DOHH2 (cell line): ENCODE results near the gene FNBP1L.

Experiments
- H3F3A ChIP-seq: fragments of 200-600 bp; sonication (generic), shearing (Covaris generic); 2 replicates; pipeline ENCODE4 v1.6.0; 2016; ENCODE audit warnings: antibody characterized with exemption, mild to moderate bottlenecking; ENCODE audit not compliant: control insufficient read depth, insufficient read depth
- H3K27ac ChIP-seq: fragments of 200-600 bp; sonication (generic); 2 replicates; pipeline ENCODE4 v1.5.1; 2014; ENCODE audit warnings: low read depth, mild to moderate bottlenecking, low read length, moderate library complexity
- H3K27me3 ChIP-seq: fragments of 200-600 bp; sonication (generic); 2 replicates; pipeline ENCODE4 v1.6.1; 2014; ENCODE audit warnings: mild to moderate bottlenecking, low read length, mixed read lengths; ENCODE audit not compliant: control insufficient read depth
- H3K36me3 ChIP-seq: fragments of 200-600 bp; sonication (generic); 2 replicates; pipeline ENCODE4 v1.6.1; 2014; ENCODE audit warnings: mild to moderate bottlenecking, low read length, moderate library complexity, mixed read lengths; ENCODE audit not compliant: control insufficient read depth
- H3K4me1 ChIP-seq: fragments of 200-600 bp; sonication (generic); 2 replicates; pipeline ENCODE4 v1.6.1; 2014; ENCODE audit warnings: mild to moderate bottlenecking, low read length, mixed read lengths; ENCODE audit not compliant: control insufficient read depth
- H3K4me2 ChIP-seq: fragments of 200-600 bp; sonication (generic); 2 replicates; pipeline ENCODE4 v1.6.0; 2014; ENCODE audit warnings: mild to moderate bottlenecking, low read length, moderate library complexity
- H3K4me3 ChIP-seq: fragments of 200-600 bp; sonication (generic); 2 replicates; pipeline ENCODE4 v1.5.1; 2014; ENCODE audit warnings: mild to moderate bottlenecking, low read length, mixed read lengths
- H3K79me2 ChIP-seq: fragments of 200-600 bp; sonication (generic); 2 replicates; pipeline ENCODE4 v1.6.1; 2014; ENCODE audit warnings: mild to moderate bottlenecking, low read length, mixed read lengths; ENCODE audit not compliant: control insufficient read depth
- H3K9me2 ChIP-seq: fragments of 200-600 bp; sonication (generic); replicated peaks from 2 replicates; pipeline ENCODE4 v1.6.1; 2014; ENCODE audit warnings: mild to moderate bottlenecking, low read length, mixed read lengths; ENCODE audit not compliant: control insufficient read depth
- H3K9me3 ChIP-seq: fragments of 200-600 bp; sonication (generic); 2 replicates; pipeline ENCODE4 v1.6.1; 2014; ENCODE audit warnings: antibody characterized with exemption, low read length, mixed read lengths; ENCODE audit not compliant: control insufficient read depth, insufficient read depth
- H4K20me1 ChIP-seq: fragments of 200-600 bp; sonication (generic); 2 replicates; pipeline ENCODE4 v1.6.0; 2014; ENCODE audit warnings: low read depth, mild to moderate bottlenecking, antibody characterized with exemption, low read length, moderate library complexity; ENCODE audit not compliant: control insufficient read depth, insufficient read depth
- EZH2phosphoT487 ChIP-seq: fragments of 200-600 bp; sonication (generic); IDR thresholded peaks from 2 replicates; pipeline ENCODE4 v1.6.1; 2017; ENCODE audit warnings: borderline replicate concordance, mild to moderate bottlenecking, antibody characterized with exemption, low read length, moderate library complexity, mixed read lengths
- TF ChIP-seq, protein P1 (sequence below): fragments of 200-600 bp; sonication (generic); IDR thresholded peaks from one replicate; pipeline ENCODE4 v1.5.1; 2014; ENCODE audit warnings: antibody characterized with exemption, mild to moderate bottlenecking, low read depth, low read length; ENCODE audit not compliant: poor library complexity, severe bottlenecking

FNBP1L gene

DNA sequence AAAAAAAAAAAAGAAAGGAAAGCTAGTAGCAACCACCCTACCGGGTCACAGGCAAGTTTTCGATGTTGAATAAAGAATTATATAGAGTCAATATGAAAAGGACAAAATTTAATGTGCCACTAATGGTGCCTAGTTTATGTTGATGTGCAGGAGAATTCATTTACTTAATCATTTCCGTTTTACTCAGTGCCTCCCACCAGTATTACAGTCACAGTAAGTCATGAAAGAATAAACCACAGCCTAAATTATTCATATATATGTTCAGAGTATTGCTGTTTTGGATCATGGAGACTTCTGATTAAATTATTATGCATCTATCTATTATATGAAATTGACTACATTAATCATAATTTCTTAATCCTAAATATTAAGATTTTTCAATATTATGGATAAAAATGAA is 35.3 kb downstream of the FNBP1L start:
- no peaks in the 10 kb centered on the region for H3K27me3 ChIP-seq
- H3K9me3 ChIP-seq: no peaks in the 10 kb centered on the region
- H3K36me3 ChIP-seq: no peaks in the 10 kb centered on the region
- no peak for TF ChIP-seq EZH2phosphoT487
- TF ChIP-seq, protein P1, sequence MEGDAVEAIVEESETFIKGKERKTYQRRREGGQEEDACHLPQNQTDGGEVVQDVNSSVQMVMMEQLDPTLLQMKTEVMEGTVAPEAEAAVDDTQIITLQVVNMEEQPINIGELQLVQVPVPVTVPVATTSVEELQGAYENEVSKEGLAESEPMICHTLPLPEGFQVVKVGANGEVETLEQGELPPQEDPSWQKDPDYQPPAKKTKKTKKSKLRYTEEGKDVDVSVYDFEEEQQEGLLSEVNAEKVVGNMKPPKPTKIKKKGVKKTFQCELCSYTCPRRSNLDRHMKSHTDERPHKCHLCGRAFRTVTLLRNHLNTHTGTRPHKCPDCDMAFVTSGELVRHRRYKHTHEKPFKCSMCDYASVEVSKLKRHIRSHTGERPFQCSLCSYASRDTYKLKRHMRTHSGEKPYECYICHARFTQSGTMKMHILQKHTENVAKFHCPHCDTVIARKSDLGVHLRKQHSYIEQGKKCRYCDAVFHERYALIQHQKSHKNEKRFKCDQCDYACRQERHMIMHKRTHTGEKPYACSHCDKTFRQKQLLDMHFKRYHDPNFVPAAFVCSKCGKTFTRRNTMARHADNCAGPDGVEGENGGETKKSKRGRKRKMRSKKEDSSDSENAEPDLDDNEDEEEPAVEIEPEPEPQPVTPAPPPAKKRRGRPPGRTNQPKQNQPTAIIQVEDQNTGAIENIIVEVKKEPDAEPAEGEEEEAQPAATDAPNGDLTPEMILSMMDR: no peak
- no peak overlapping the region for H3K4me2 ChIP-seq
- H4K20me1 ChIP-seq: no peaks in the 10 kb centered on the region
- no peak overlapping the region for H3K27ac ChIP-seq
- H3K4me3 ChIP-seq: no peak overlapping the region
- H3K79me2 ChIP-seq: no peaks in the 10 kb centered on the region
- no peaks in the 10 kb centered on the region for H3K9me2 ChIP-seq
- H3F3A ChIP-seq: no peaks in the 10 kb centered on the region
- H3K4me1 ChIP-seq: no peaks in the 10 kb centered on the region

DNA sequence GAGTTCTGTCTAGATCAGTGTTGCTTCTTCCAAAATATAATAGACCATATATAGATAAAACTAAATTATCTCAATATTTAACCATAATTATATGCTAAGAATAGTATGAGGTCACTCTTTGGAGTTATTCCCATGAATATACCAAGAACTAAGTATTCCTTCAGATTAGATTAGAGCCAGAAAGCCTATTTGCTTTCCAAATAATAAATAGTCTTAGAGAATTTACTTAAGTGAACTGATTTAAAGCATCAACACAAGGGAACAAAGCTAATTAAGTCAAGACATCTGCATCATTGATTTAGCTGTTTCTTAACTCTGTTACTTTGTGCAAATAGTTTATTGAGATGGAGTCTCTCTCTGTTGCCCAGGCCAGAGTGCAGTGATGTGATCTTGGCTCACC is 35.7 kb downstream of the FNBP1L start:
- Histone ChIP-seq H3K27ac (no peak overlapping the region), H3K4me2 (no peak overlapping the region), H3K36me3 (no peaks in the 10 kb centered on the region), H3K27me3 (no peaks in the 10 kb centered on the region), H3K4me3 (no peak overlapping the region), H4K20me1 (no peaks in the 10 kb centered on the region), H3K9me3 (no peaks in the 10 kb centered on the region), H3K4me1 (no peaks in the 10 kb centered on the region), H3K9me2 (no peaks in the 10 kb centered on the region), H3K79me2 (no peaks in the 10 kb centered on the region), H3F3A (no peaks in the 10 kb centered on the region)
- TF ChIP-seq, protein P1: no peak
- no peak for TF ChIP-seq EZH2phosphoT487

GRCh38 chr1:93488207-93488606 is 40.3 kb downstream of the FNBP1L start:
- Histone ChIP-seq H3K27ac (no peak overlapping the region), H3K9me2 (no peaks in the 10 kb centered on the region), H3K36me3 (no peaks in the 10 kb centered on the region), H3K4me1 (peaks cover 3% of the 10 kb centered on the region), H3K79me2 (no peaks in the 10 kb centered on the region), H3F3A (no peaks in the 10 kb centered on the region), H3K4me2 (no peak overlapping the region), H3K9me3 (no peaks in the 10 kb centered on the region), H4K20me1 (no peaks in the 10 kb centered on the region), H3K27me3 (no peaks in the 10 kb centered on the region), H3K4me3 (no peak overlapping the region)
- TF ChIP-seq, protein P1: no peak
- no peak for TF ChIP-seq EZH2phosphoT487

DNA sequence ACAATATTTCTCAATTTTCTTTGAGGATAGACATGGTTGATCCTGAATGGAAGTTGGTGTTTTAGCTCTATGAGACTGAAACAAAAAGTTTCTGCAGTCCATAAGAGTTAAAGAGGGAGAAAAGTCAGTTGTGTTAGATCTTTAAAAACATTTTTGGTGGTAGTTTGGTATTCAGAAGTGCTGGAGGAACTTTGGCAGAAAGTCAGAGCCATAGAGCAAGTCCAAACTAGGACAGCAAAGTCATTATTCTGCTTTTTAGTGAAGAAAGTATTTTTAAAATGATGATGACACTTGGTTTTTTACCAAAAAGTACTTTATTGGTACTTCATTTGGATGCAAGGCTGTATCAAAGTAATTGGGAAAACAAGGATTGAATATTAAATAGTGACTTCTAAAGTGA is 41.8 kb downstream of the FNBP1L start:
- H3F3A ChIP-seq: no peaks in the 10 kb centered on the region
- no peak overlapping the region for H3K27ac ChIP-seq
- no peaks in the 10 kb centered on the region for H4K20me1 ChIP-seq
- H3K4me2 ChIP-seq: no peak overlapping the region
- no peaks in the 10 kb centered on the region for H3K9me2 ChIP-seq
- no peaks in the 10 kb centered on the region for H3K27me3 ChIP-seq
- H3K4me1 ChIP-seq: peaks cover 3% of the 10 kb centered on the region
- no peaks in the 10 kb centered on the region for H3K9me3 ChIP-seq
- H3K79me2 ChIP-seq: no peaks in the 10 kb centered on the region
- H3K4me3 ChIP-seq: no peak overlapping the region
- H3K36me3 ChIP-seq: no peaks in the 10 kb centered on the region
- TF ChIP-seq EZH2phosphoT487: no peak
- TF ChIP-seq, protein P1: no peak
